T-helper 2 cell treated with Interferon-gamma antibody and Interleukin-4, amounts not matched to agents 5 μg/mL and 100 μg/mL, for 36 hours (primary cell): ENCODE data around the gene RPL3.
A peak's percentile ranks its signal among the peaks of the same experiment; 100 is the strongest.

Experiments
- DNase-seq: peaks from one replicate; pipeline ENCODE4 v3.0.0; 2021; ENCODE audit warnings: low spot score
- H3K27ac Mint-ChIP-seq: one replicate; pipeline ENCODE4 v1.8.0; 2021; ENCODE audit warnings: mild to moderate bottlenecking, mixed read lengths
- H3K27me3 Mint-ChIP-seq: one replicate; pipeline ENCODE4 v1.8.0; 2021; ENCODE audit warnings: low read depth, mixed read lengths
- H3K36me3 Mint-ChIP-seq: one replicate; pipeline ENCODE4 v1.8.0; 2021; ENCODE audit warnings: low read depth, mixed read lengths
- H3K4me1 Mint-ChIP-seq: one replicate; pipeline ENCODE4 v1.8.0; 2021; ENCODE audit warnings: low read depth, mixed read lengths
- H3K4me3 Mint-ChIP-seq: one replicate; pipeline ENCODE4 v1.8.0; 2022; ENCODE audit warnings: mild to moderate bottlenecking, moderate library complexity, mixed read lengths
- H3K9me3 Mint-ChIP-seq: one replicate; pipeline ENCODE4 v1.8.0; 2021; ENCODE audit warnings: mixed read lengths

RPL3 gene

GRCh38 chr22:39319284-39320022 lies at the start of gene RPL3:
TSS of gene RPL3 (minus strand) at chr22:39319623. CDS start at chr22:39319597, 26 bp downstream.
- DNase-seq, result peak; percentile 95
- H3K4me1 Mint-ChIP-seq, result peaks cover 33% of the 10 kb centered on the region
- no peaks in the 10 kb centered on the region for H3K27me3 Mint-ChIP-seq
- peaks cover 50% of the 10 kb centered on the region for H3K36me3 Mint-ChIP-seq
- peak within 1 kb of the TSS; percentile 97 for H3K27ac Mint-ChIP-seq
- peak within 1 kb of the TSS; percentile 95 for H3K4me3 Mint-ChIP-seq
- no peaks in the 10 kb centered on the region for H3K9me3 Mint-ChIP-seq

DNA sequence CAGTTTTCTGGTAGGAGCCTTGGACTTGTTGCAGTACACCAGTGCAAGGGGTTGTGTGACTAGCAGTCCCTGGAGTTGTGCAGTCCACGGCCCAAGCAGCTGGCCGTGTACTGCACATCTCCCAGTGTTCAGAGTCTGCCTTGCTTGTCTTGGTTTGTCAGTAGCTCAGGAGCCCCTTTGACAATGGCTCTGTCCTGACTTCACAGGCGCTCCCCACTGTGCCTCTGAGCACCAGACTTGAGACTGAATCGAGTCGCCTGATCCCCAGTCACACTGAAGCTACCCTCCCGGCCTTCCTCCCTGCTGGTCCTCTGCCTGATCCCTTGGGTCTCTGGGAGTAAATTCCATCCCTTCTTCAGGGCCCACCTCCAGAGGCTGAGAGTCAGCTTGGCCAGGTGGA lies 49.8 kb upstream of the RPL3 start:
- Mint-ChIP-seq H3K9me3 (no peaks in the 10 kb centered on the region), H3K4me3 (no peak overlapping the region), H3K27me3 (peaks cover 2% of the 10 kb centered on the region), H3K4me1 (no peaks in the 10 kb centered on the region), H3K27ac (no peak overlapping the region), H3K36me3 (no peaks in the 10 kb centered on the region)
- DNase-seq, result no peak

GRCh38 chr22:39368461-39368911 lies 49.1 kb upstream of the RPL3 start:
- Mint-ChIP-seq H3K4me3 (no peak overlapping the region), H3K9me3 (no peaks in the 10 kb centered on the region), H3K27me3 (peaks cover 3% of the 10 kb centered on the region), H3K4me1 (no peaks in the 10 kb centered on the region), H3K27ac (no peak overlapping the region), H3K36me3 (no peaks in the 10 kb centered on the region)
- no peak for DNase-seq

DNA sequence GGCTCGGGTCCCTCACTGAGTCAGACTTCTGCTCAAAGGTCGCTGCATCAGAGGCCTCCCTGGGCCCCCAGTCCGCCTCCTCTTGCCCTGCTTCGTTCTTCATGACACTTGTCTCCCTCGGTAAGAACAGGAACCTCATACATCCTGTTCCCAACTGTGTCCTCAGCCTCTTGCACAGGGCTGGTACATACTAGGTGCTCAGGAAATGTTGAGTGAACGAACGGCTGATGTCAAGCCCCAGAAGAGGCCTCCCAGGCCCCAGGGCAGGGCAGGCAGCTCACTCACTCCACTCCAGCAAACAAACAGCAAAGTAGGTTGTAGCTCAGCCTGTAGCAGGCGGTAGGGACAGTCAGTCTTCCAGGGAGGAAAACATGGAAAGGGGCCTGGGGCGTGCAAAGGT lies 47.6 kb upstream of the RPL3 start:
- H3K4me3 Mint-ChIP-seq, result no peak overlapping the region
- H3K27ac Mint-ChIP-seq, result no peak overlapping the region

GRCh38 chr22:39365492-39365780 lies 46.0 kb upstream of the RPL3 start:
- Mint-ChIP-seq H3K4me3 (no peak overlapping the region), H3K36me3 (no peaks in the 10 kb centered on the region), H3K9me3 (no peaks in the 10 kb centered on the region), H3K27me3 (peaks cover 3% of the 10 kb centered on the region), H3K27ac (no peak overlapping the region), H3K4me1 (no peaks in the 10 kb centered on the region)
- DNase-seq, result no peak

More for the DNA sequence above, 47.6 kb upstream of the RPL3 start:
- H3K9me3 Mint-ChIP-seq, result no peaks in the 10 kb centered on the region
- no peaks in the 10 kb centered on the region for H3K4me1 Mint-ChIP-seq
- DNase-seq, result no peak
- H3K36me3 Mint-ChIP-seq, result no peaks in the 10 kb centered on the region
- peaks cover 3% of the 10 kb centered on the region for H3K27me3 Mint-ChIP-seq

- H3K4me1 Mint-ChIP-seq, result no peaks in the 10 kb centered on the region
- DNase-seq, result no peak
- no peak overlapping the region for H3K4me3 Mint-ChIP-seq
- no peak overlapping the region for H3K27ac Mint-ChIP-seq
- H3K27me3 Mint-ChIP-seq, result peaks cover 3% of the 10 kb centered on the region
- H3K36me3 Mint-ChIP-seq, result no peaks in the 10 kb centered on the region
- no peaks in the 10 kb centered on the region for H3K9me3 Mint-ChIP-seq
Observed at GRCh38 chr22:39364714-39365491, 45.5 kb upstream of the RPL3 start.

- H3K27ac Mint-ChIP-seq, result no peak overlapping the region
- no peak overlapping the region for H3K4me3 Mint-ChIP-seq
- peaks cover 3% of the 10 kb centered on the region for H3K27me3 Mint-ChIP-seq
- H3K36me3 Mint-ChIP-seq, result no peaks in the 10 kb centered on the region
- no peak for DNase-seq
- H3K4me1 Mint-ChIP-seq, result no peaks in the 10 kb centered on the region
- H3K9me3 Mint-ChIP-seq, result no peaks in the 10 kb centered on the region
Observed at GRCh38 chr22:39363751-39364515, 44.5 kb upstream of the RPL3 start.

DNA sequence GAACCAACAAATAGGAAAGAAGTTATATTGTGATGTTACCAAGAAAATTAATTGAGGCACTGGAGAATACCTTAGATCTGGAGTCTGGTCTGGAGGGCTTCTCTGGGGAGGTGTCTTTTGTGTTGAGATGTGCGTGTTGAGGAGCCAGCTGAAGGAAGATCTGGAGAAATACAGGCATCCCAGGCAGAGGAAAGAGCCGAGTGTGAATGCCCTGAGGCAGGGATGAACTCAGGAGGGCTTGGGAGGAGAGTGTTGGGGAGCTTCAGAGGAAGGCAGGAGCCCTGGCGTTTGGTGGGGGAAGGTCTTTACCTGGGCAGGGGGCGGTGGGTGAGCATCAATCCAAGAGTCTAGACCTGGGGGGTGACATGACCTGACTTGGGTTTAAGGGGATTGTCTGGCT lies 43.5 kb upstream of the RPL3 start:
- no peaks in the 10 kb centered on the region for H3K4me1 Mint-ChIP-seq
- H3K27ac Mint-ChIP-seq, result no peak overlapping the region
- H3K36me3 Mint-ChIP-seq, result no peaks in the 10 kb centered on the region
- peaks cover 3% of the 10 kb centered on the region for H3K27me3 Mint-ChIP-seq
- no peak overlapping the region for H3K4me3 Mint-ChIP-seq
- DNase-seq, result no peak
- no peaks in the 10 kb centered on the region for H3K9me3 Mint-ChIP-seq

DNA sequence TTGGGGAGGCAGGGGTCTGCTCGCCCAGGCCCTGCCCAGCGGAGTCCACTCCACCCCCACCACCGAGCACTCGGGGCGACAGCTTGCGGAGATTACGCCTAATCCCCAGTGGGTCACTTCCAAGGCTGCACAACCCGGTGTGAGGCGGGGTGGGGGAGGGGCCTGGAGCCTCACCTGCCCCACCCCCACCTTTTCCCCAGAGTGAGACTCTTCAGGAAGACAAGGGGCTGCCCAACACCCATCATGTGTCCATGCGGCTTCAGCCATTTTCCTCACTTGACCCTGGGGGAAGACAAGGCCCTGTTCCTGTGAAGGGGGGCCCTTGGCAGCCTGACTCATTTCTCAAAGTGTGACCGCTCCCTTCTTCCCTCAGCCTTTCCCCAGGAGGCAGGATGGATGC lies 42.8 kb upstream of the RPL3 start:
- no peak overlapping the region for H3K27ac Mint-ChIP-seq
- H3K36me3 Mint-ChIP-seq, result no peaks in the 10 kb centered on the region
- DNase-seq, result no peak
- H3K4me1 Mint-ChIP-seq, result no peaks in the 10 kb centered on the region
- peaks cover 3% of the 10 kb centered on the region for H3K27me3 Mint-ChIP-seq
- no peaks in the 10 kb centered on the region for H3K9me3 Mint-ChIP-seq
- H3K4me3 Mint-ChIP-seq, result no peak overlapping the region

- H3K4me1 Mint-ChIP-seq, result no peaks in the 10 kb centered on the region
- no peak for DNase-seq
- no peaks in the 10 kb centered on the region for H3K9me3 Mint-ChIP-seq
- H3K4me3 Mint-ChIP-seq, result no peak overlapping the region
- no peaks in the 10 kb centered on the region for H3K36me3 Mint-ChIP-seq
- no peak overlapping the region for H3K27ac Mint-ChIP-seq
- peaks cover 3% of the 10 kb centered on the region for H3K27me3 Mint-ChIP-seq
Observed at GRCh38 chr22:39361496-39361895, 42.1 kb upstream of the RPL3 start.

GRCh38 chr22:39360674-39361413 lies 41.4 kb upstream of the RPL3 start:
- H3K27ac Mint-ChIP-seq, result no peak overlapping the region
- H3K27me3 Mint-ChIP-seq, result peaks cover 3% of the 10 kb centered on the region
- no peak for DNase-seq
- no peaks in the 10 kb centered on the region for H3K36me3 Mint-ChIP-seq
- H3K4me3 Mint-ChIP-seq, result no peak overlapping the region
- H3K4me1 Mint-ChIP-seq, result no peaks in the 10 kb centered on the region
- no peaks in the 10 kb centered on the region for H3K9me3 Mint-ChIP-seq

DNA sequence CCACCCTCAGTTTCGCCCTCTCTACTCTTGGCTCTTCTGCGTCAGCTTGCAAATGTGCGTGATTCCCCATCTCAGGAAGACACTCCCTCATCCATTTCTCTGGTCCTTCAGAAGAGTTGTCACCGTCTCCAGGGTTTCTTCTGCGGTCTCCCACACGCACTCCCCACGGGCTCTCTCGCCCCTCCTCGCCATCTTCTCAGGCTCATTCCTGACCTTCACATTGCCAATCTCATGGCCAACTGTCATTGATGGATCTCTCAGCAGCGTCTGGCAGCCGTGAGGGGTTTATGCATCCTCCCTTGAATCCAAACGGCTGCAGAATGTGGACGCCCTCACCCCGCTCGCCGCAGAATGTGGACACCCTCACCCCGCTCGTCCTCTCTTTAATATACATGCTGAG lies 40.8 kb upstream of the RPL3 start:
- no peak for DNase-seq
- no peak overlapping the region for H3K4me3 Mint-ChIP-seq
- no peaks in the 10 kb centered on the region for H3K9me3 Mint-ChIP-seq
- no peak overlapping the region for H3K27ac Mint-ChIP-seq
- H3K27me3 Mint-ChIP-seq, result peaks cover 3% of the 10 kb centered on the region
- no peaks in the 10 kb centered on the region for H3K36me3 Mint-ChIP-seq
- no peaks in the 10 kb centered on the region for H3K4me1 Mint-ChIP-seq

GRCh38 chr22:39359659-39360195 lies 40.3 kb upstream of the RPL3 start:
- Mint-ChIP-seq H3K4me3 (no peak overlapping the region), H3K4me1 (no peaks in the 10 kb centered on the region), H3K27ac (no peak overlapping the region), H3K9me3 (no peaks in the 10 kb centered on the region), H3K36me3 (no peaks in the 10 kb centered on the region), H3K27me3 (peaks cover 3% of the 10 kb centered on the region)
- no peak for DNase-seq
